Right lobe of liver (tissue), 4 donors: ENCODE results near the gene FGFBP1.

ENCODE experiments used
- CTCF ChIP-seq, 4 donors: fragments of 200-600 bp in 3 of 4; fragments of 450-650 bp in 1 of 4; IDR thresholded peaks; one replicate each; pipeline versions ENCODE4 v1.5.1 to v1.8.0; 2016 to 2022; ENCODE audit warnings: antibody characterized with exemption in 4 of 4, mild to moderate bottlenecking in 2 of 4
- POLR2A ChIP-seq: fragments of 450-650 bp; IDR thresholded peaks from one replicate; pipeline ENCODE4 v1.6.1; 2017; ENCODE audit warnings: antibody characterized with exemption, mild to moderate bottlenecking
- donor health status: DM: no; HTN: no; CAD: no.
- donor health status: DM: no; HTN: no; CAD: no.
- donor health status: DM: no; HTN: yes; CAD: no.

GRCh38 chr4:15890246-15890829 is 48.2 kb downstream of the FGFBP1 start:
- TF ChIP-seq POLR2A (no peak), CTCF (IDR thresholded peaks at IDR 0.05) (no peak)
